Lung (tissue), 12 donors: Measurements from ENCODE around the gene DZIP1L. TPM values are rescaled to one million over a fixed set of nuclear protein-coding genes. Genes with fewer than 3 reads are reported as not detected.

ENCODE experiments used
- ATAC-seq: fragments of 200-7000 bp; cut with Tn5 transposase; one replicate; pipeline ENCODE4 v1.9.1; 2020; ENCODE audit warnings: moderate number of reproducible peaks; ENCODE audit not compliant: insufficient read depth, low FRiP score
- DNase-seq, 3 donors: peaks; one replicate each; pipeline ENCODE4 v3.0.0-alpha.2; 2013 to 2017
- H3K27ac ChIP-seq, 2 donors: one replicate each; pipeline ENCODE4 v1.5.1; 2013; ENCODE audit warnings: mild to moderate bottlenecking in 2 of 2, moderate library complexity in 2 of 2, control low read depth in 1 of 2, inconsistent platforms in 1 of 2, low read depth in 1 of 2, low read length in 1 of 2
- H3K27me3 ChIP-seq, 3 donors: one replicate each; pipeline ENCODE4 v1.5.1; 2013; ENCODE audit warnings: low read length in 2 of 3; ENCODE audit not compliant: control insufficient read depth in 3 of 3, insufficient read depth in 3 of 3
- H3K36me3 ChIP-seq, 4 donors: one replicate each; pipeline ENCODE4 v1.5.1; 2013; ENCODE audit warnings: low read length in 4 of 4, mild to moderate bottlenecking in 1 of 4, moderate library complexity in 1 of 4; ENCODE audit not compliant: control insufficient read depth in 4 of 4, insufficient read depth in 4 of 4
- H3K4me1 ChIP-seq, 5 donors: one replicate each; pipeline ENCODE4 v1.5.1; 2013; ENCODE audit warnings: low read length in 5 of 5, mild to moderate bottlenecking in 2 of 5, moderate library complexity in 1 of 5; ENCODE audit not compliant: control insufficient read depth in 5 of 5, insufficient read depth in 5 of 5
- H3K4me3 ChIP-seq: one replicate; pipeline ENCODE4 v1.5.1; 2013; ENCODE audit warnings: mild to moderate bottlenecking, control low read depth, moderate library complexity
- H3K9ac ChIP-seq, 2 donors: one replicate each; pipeline ENCODE4 v1.5.1; 2013; ENCODE audit warnings: low read length in 2 of 2, control low read depth in 1 of 2; ENCODE audit not compliant: insufficient read depth in 1 of 2
- H3K9me3 ChIP-seq, 4 donors: one replicate each; pipeline ENCODE4 v1.5.1; 2013; ENCODE audit warnings: low read length in 3 of 4, mild to moderate bottlenecking in 1 of 4, moderate library complexity in 1 of 4; ENCODE audit not compliant: control insufficient read depth in 4 of 4, insufficient read depth in 3 of 4
- WGBS, 2 donors: extraction: QIAGEN DNeasy Blood & Tissue Kit; methylation state at CpG; one replicate each; pipeline ENCODE4 v1.1.7; 2013; 5-methylcytosine and 5-hydroxymethylcytosine counted together
- polyA plus RNA-seq, 2 donors: library from polyadenylated mRNA; stranded (reverse); fragments of 200-250 nt; gene quantifications; one replicate each; pipeline ENCODE4 v1.2.1, GENCODE V29; 2013
- total RNA-seq, 2 donors: library from RNA; depleted of rRNA in 1 of 2; stranded (reverse); fragments of >200 nt in 1 of 2; gene quantifications; one replicate each; pipeline ENCODE4 v1.2.1, GENCODE V29; 2014 to 2021
- TF ChIP-seq, protein P1 (sequence below): IDR thresholded peaks from 2 replicates; pipeline ENCODE4 v1.5.1; 2012; ENCODE audit warnings: mild to moderate bottlenecking; ENCODE audit errors: control extremely low read depth, extremely low read depth
- donor health status: control.
- donor health status: control.
- donor health status: Bipolar disorder and iron deficiency.
- donor health status: healthy.
- donor health status: DM: yes; HTN: yes; CAD: no.

Gene DZIP1L
- total and polyA plus RNA-seq, 4 donors: 4.1 to 40.0 (median 17.1) TPM

DNA sequence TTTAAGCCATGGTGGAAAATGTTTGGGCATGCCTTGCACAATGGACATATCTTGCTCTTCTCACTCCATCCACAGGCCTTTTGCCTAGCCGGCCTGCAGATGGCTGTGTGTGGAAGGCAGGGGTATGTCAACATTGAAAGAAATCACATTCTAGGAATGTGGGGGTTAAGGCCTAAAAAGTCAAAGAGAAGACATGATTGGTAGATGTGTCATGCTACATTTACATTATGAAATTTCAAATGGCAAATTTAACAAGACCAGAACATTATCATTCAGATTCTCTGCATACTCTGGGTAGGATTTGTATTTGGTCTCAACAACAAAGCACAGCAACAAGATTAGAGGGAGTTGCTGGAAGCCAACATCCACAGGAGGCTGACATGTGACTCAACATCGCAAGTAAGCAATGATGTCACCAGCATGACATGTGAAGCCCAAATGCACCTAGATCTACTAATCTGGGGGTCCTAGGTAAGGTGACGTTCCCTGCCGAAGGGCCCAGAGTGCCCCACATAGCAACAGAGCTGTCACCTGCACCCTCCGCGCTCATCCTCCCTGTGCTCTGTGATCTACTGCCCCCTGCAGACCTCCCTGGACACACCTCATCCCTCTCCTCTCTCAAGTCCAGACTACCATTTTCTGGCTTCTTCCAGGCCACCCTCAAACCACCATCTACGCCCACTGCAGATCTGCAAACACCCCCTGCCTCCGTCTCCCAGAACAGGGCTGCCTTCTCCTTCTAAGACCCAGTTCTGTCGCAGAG is 66.1 kb downstream of the DZIP1L start:
- 95% methylated on average over 9 of the region's 9 CpGs for WGBS, 2 donors
- no peak for ATAC-seq
- H3K4me3 ChIP-seq: no peak overlapping the region
- DNase-seq: no peak
- H3K9me3 ChIP-seq: no peaks in the 10 kb centered on the region
- no peak overlapping the region for H3K9ac ChIP-seq
- H3K4me1 ChIP-seq: peaks cover 0 to 1% (median 0%) of the 10 kb centered on the region in 5 donors
- H3K36me3 ChIP-seq: peaks cover 0 to 9% (median 0%) of the 10 kb centered on the region in 4 donors
- TF ChIP-seq, protein P1, sequence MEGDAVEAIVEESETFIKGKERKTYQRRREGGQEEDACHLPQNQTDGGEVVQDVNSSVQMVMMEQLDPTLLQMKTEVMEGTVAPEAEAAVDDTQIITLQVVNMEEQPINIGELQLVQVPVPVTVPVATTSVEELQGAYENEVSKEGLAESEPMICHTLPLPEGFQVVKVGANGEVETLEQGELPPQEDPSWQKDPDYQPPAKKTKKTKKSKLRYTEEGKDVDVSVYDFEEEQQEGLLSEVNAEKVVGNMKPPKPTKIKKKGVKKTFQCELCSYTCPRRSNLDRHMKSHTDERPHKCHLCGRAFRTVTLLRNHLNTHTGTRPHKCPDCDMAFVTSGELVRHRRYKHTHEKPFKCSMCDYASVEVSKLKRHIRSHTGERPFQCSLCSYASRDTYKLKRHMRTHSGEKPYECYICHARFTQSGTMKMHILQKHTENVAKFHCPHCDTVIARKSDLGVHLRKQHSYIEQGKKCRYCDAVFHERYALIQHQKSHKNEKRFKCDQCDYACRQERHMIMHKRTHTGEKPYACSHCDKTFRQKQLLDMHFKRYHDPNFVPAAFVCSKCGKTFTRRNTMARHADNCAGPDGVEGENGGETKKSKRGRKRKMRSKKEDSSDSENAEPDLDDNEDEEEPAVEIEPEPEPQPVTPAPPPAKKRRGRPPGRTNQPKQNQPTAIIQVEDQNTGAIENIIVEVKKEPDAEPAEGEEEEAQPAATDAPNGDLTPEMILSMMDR: no peak
- H3K27me3 ChIP-seq: no peaks in the 10 kb centered on the region
- H3K27ac ChIP-seq: no peak overlapping the region

DNA sequence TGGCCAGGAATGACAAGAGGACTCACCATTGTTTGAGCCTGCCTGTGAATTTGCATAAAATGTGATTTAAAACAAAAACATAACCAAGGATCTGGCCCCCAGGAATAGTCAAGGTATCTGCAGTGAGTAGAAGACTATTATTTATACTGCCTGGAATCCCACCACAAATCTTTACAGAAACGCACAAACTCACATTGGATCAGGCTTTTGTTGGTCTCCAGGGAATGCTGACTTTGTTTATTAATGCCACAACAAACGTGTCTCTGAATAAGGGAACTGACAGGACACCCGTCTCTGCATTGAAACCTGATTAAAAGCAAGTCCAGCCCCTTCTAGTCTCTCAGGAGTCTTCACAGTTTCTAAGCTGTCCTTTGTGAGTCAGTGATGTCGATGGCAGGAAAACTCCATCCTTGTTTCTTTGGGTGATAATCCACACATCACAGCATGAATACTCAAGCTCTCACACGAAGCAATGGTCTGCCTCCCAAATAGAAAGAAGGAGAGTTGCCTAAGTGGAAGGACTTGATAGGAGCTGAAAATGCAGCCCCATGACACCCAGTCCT is 67.7 kb downstream of the DZIP1L start:
- DNase-seq: no peak
- WGBS, 2 donors: 79 to 90% methylated on average over 5 of the region's 5 CpGs
- Histone ChIP-seq H3K27ac (no peak overlapping the region), H3K27me3 (no peaks in the 10 kb centered on the region), H3K9me3 (no peaks in the 10 kb centered on the region), H3K36me3 (peaks cover 0 to 9% (median 0%) of the 10 kb centered on the region in 4 donors), H3K4me1 (peaks cover 0 to 3% (median 0%) of the 10 kb centered on the region in 5 donors), H3K9ac (no peak overlapping the region), H3K4me3 (no peak overlapping the region)
- no peak for ATAC-seq
- TF ChIP-seq, protein P1: no peak

DNA sequence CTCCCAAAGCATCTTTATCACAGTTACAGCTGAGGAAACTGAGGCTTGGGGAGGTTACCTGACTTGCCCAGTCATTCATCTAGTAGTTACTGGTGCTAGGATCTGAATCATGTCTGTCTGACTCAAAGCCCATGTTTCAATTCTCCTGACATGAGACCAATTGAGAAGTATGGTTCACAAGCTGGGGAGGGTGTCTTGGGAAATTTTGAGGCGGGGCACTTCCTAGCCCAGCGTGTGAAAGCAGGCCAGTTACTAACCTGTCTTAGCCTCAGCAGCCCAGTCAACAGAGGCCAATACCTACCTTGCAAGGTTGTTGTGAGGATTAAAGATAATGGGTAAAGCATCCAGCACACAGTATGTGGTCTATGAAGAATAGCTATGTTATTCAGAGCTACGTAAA is 68.5 kb downstream of the DZIP1L start:
- H3K4me3 ChIP-seq: no peak overlapping the region
- ATAC-seq: no peak
- H3K9me3 ChIP-seq: no peaks in the 10 kb centered on the region
- no peak for DNase-seq
- H3K9ac ChIP-seq: no peak overlapping the region
- H3K27me3 ChIP-seq: no peaks in the 10 kb centered on the region
- 52 to 77% methylated on average over 3 of the region's 3 CpGs for WGBS, 2 donors
- H3K4me1 ChIP-seq: peaks cover 0 to 3% (median 0%) of the 10 kb centered on the region in 5 donors
- H3K36me3 ChIP-seq: peaks cover 0 to 9% (median 0%) of the 10 kb centered on the region in 4 donors
- TF ChIP-seq, protein P1: no peak
- no peak overlapping the region for H3K27ac ChIP-seq
